HEK293 (cell line): ENCODE results near the gene USP1.
A peak's percentile ranks its signal among the peaks of the same experiment; 100 is the strongest.

ENCODE experiments used
- CTCF ChIA-PET: fragments of 350-600 bp; formaldehyde crosslinking; extraction: SDS; loops from one replicate; lab custom pipeline; 2021; ENCODE audit warnings: antibody characterized with exemption; lab: Yijun Ruan, JAX
- POLR2A ChIA-PET: fragments of 300-600 bp; formaldehyde crosslinking; extraction: SDS; loops from one replicate; lab custom pipeline; 2020; ENCODE audit warnings: antibody characterized with exemption, inconsistent platforms; lab: Yijun Ruan, JAX
- H3K27ac ChIP-seq: fragments of 200-500 bp; sonication (Bioruptor generic); 2 replicates; pipeline ENCODE4 v1.5.1; 2014; ENCODE audit warnings: low read depth, low read length, control low read depth, inconsistent platforms; ENCODE audit errors: extremely low read depth
- H3K36me3 ChIP-seq, 2 experiments: fragments of 200-500 bp in 1 of 2; sonication (Bioruptor generic) in 1 of 2; 1 replicate in 1 of 2; 2 replicates in 1 of 2; pipeline ENCODE4 v1.5.1; 2014 to 2017; ENCODE audit warnings: inconsistent platforms in 2 of 2, low read length in 2 of 2; ENCODE audit not compliant: control insufficient read depth in 2 of 2, insufficient read depth in 1 of 2
- H3K4me1 ChIP-seq: fragments of 200-500 bp; sonication (Bioruptor generic); 2 replicates; pipeline ENCODE4 v1.5.1; 2014; ENCODE audit warnings: mild to moderate bottlenecking, low read length, inconsistent platforms; ENCODE audit not compliant: control insufficient read depth, insufficient read depth
- H3K4me3 ChIP-seq: 2 replicates; pipeline ENCODE4 v1.5.1; 2011; ENCODE audit warnings: low read depth, mild to moderate bottlenecking, control low read depth, low read length, moderate library complexity
- H3K9me3 ChIP-seq: fragments of 200-500 bp; sonication (Bioruptor generic); 2 replicates; pipeline ENCODE4 v1.5.1; 2014; ENCODE audit warnings: low read depth, low read length, inconsistent platforms; ENCODE audit not compliant: control insufficient read depth, insufficient read depth
- GFI1B ChIP-seq: fragments of 450-650 bp; formaldehyde crosslinking; IDR thresholded peaks from 2 replicates; pipeline ENCODE4 v1.5.1; 2016; ENCODE audit warnings: missing biosample characterization, missing genetic modification characterization
- GLI4 ChIP-seq: fragments of 450-650 bp; formaldehyde crosslinking; IDR thresholded peaks from 2 replicates; pipeline ENCODE4 v1.5.1; 2016; ENCODE audit warnings: missing biosample characterization, missing genetic modification characterization
- KLF1 ChIP-seq: fragments of 450-650 bp; formaldehyde crosslinking; IDR thresholded peaks from 2 replicates; pipeline ENCODE4 v1.5.1; 2016; ENCODE audit warnings: missing biosample characterization, missing genetic modification characterization
- KLF8 ChIP-seq: fragments of 450-650 bp; formaldehyde crosslinking; IDR thresholded peaks from 2 replicates; pipeline ENCODE4 v1.5.1; 2016; ENCODE audit warnings: missing biosample characterization, missing genetic modification characterization
- KLF9 ChIP-seq: fragments of 450-650 bp; formaldehyde crosslinking; IDR thresholded peaks from 2 replicates; pipeline ENCODE4 v1.5.1; 2016; ENCODE audit warnings: missing biosample characterization, missing genetic modification characterization, low read depth
- PRDM2 ChIP-seq: fragments of 450-650 bp; formaldehyde crosslinking; IDR thresholded peaks from 2 replicates; pipeline ENCODE4 v1.5.1; 2016; ENCODE audit warnings: missing biosample characterization, missing genetic modification characterization, borderline replicate concordance
- ZBTB8A ChIP-seq: fragments of 450-650 bp; formaldehyde crosslinking; IDR thresholded peaks from 2 replicates; pipeline ENCODE4 v1.5.1; 2016; ENCODE audit warnings: missing biosample characterization, missing genetic modification characterization
- ZEB2 ChIP-seq: fragments of 450-650 bp; formaldehyde crosslinking; IDR thresholded peaks from 2 replicates; pipeline ENCODE4 v1.5.1; 2016; ENCODE audit warnings: missing biosample characterization, missing genetic modification characterization
- ZFP69B ChIP-seq: fragments of 450-650 bp; formaldehyde crosslinking; IDR thresholded peaks from 2 replicates; pipeline ENCODE4 v1.5.1; 2016; ENCODE audit warnings: missing biosample characterization, missing genetic modification characterization
- ZNF114 ChIP-seq: fragments of 450-650 bp; formaldehyde crosslinking; IDR thresholded peaks from 2 replicates; pipeline ENCODE4 v1.5.0; 2017; ENCODE audit warnings: missing biosample characterization, missing genetic modification characterization
- ZNF211 ChIP-seq: fragments of 450-650 bp; formaldehyde crosslinking; IDR thresholded peaks from 2 replicates; pipeline ENCODE4 v1.5.1; 2016; ENCODE audit warnings: low read depth, missing biosample characterization, missing genetic modification characterization
- ZNF223 ChIP-seq: fragments of 450-650 bp; formaldehyde crosslinking; IDR thresholded peaks from 2 replicates; pipeline ENCODE4 v1.5.1; 2016; ENCODE audit warnings: missing biosample characterization, missing genetic modification characterization
- ZNF24 ChIP-seq: fragments of 450-650 bp; formaldehyde crosslinking; IDR thresholded peaks from 2 replicates; pipeline ENCODE4 v1.5.1; 2016; ENCODE audit warnings: missing biosample characterization, missing genetic modification characterization
- ZNF335 ChIP-seq: fragments of 450-650 bp; formaldehyde crosslinking; conservative IDR thresholded peaks from 2 replicates; pipeline ENCODE4 v1.5.1; 2016; ENCODE audit warnings: missing biosample characterization, missing genetic modification characterization
- ZNF391 ChIP-seq: fragments of 450-650 bp; formaldehyde crosslinking; IDR thresholded peaks from 2 replicates; pipeline ENCODE4 v1.5.1; 2016; ENCODE audit warnings: low read depth, missing biosample characterization, missing genetic modification characterization, borderline replicate concordance
- ZNF449 ChIP-seq: fragments of 450-650 bp; formaldehyde crosslinking; IDR thresholded peaks from 2 replicates; pipeline ENCODE4 v1.5.1; 2017; ENCODE audit warnings: missing biosample characterization, mild to moderate bottlenecking, missing genetic modification characterization, moderate library complexity
- ZNF473 ChIP-seq: fragments of 450-650 bp; formaldehyde crosslinking; IDR thresholded peaks from 2 replicates; pipeline ENCODE4 v1.5.1; 2017; ENCODE audit warnings: missing biosample characterization, missing genetic modification characterization
- ZNF621 ChIP-seq: fragments of 450-650 bp; formaldehyde crosslinking; IDR thresholded peaks from 2 replicates; pipeline ENCODE4 v1.5.1; 2017; ENCODE audit warnings: missing biosample characterization, missing genetic modification characterization
- ZNF623 ChIP-seq: fragments of 450-650 bp; formaldehyde crosslinking; IDR thresholded peaks from 2 replicates; pipeline ENCODE4 v1.5.1; 2016; ENCODE audit warnings: missing biosample characterization, missing genetic modification characterization
- ZNF629 ChIP-seq: fragments of 450-650 bp; formaldehyde crosslinking; IDR thresholded peaks from 2 replicates; pipeline ENCODE4 v1.5.1; 2017; ENCODE audit warnings: missing biosample characterization, missing genetic modification characterization
- ZNF645 ChIP-seq: fragments of 450-650 bp; formaldehyde crosslinking; IDR thresholded peaks from 2 replicates; pipeline ENCODE4; 2016; ENCODE audit warnings: missing biosample characterization, missing genetic modification characterization
- ZNF677 ChIP-seq: fragments of 450-650 bp; IDR thresholded peaks from 2 replicates; pipeline ENCODE4 v1.5.0; 2018; ENCODE audit warnings: missing biosample characterization, mild to moderate bottlenecking, missing genetic modification characterization, moderate library complexity
- ZNF76 ChIP-seq: fragments of 450-650 bp; formaldehyde crosslinking; IDR thresholded peaks from 2 replicates; pipeline ENCODE4; 2016; ENCODE audit warnings: low read depth, missing biosample characterization, missing genetic modification characterization, borderline replicate concordance
- ZNF777 ChIP-seq: fragments of 450-650 bp; formaldehyde crosslinking; IDR thresholded peaks from 2 replicates; pipeline ENCODE4 v1.5.1; 2017; ENCODE audit warnings: missing biosample characterization, missing genetic modification characterization, borderline replicate concordance
- ZNF791 ChIP-seq: fragments of 450-650 bp; formaldehyde crosslinking; IDR thresholded peaks from 2 replicates; pipeline ENCODE4 v1.5.1; 2016; ENCODE audit warnings: missing biosample characterization, missing genetic modification characterization
- ZNF792 ChIP-seq: fragments of 450-650 bp; formaldehyde crosslinking; IDR thresholded peaks from 2 replicates; pipeline ENCODE4 v1.5.1; 2016; ENCODE audit warnings: missing biosample characterization, missing genetic modification characterization
- ZNF843 ChIP-seq: fragments of 450-650 bp; formaldehyde crosslinking; IDR thresholded peaks from 2 replicates; pipeline ENCODE4 v1.5.1; 2016; ENCODE audit warnings: missing biosample characterization, missing genetic modification characterization

USP1 gene

GRCh38 chr1:62435231-62436038 is 1.4 kb upstream of the USP1 start:
- CTCF ChIA-PET: interaction anchor here (0.7 to 1.8 kb wide), 4 partner anchors 11 to 311 kb away, joined by 3 to 9 read pairs (median 4); no protein-coding TSS in a partner anchor
- peak overlapping the region; percentile 85 for H3K4me3 ChIP-seq
- H3K4me1 ChIP-seq: no peaks in the 10 kb centered on the region
- POLR2A ChIA-PET: interaction anchor here (0.5 to 2.5 kb wide), 7 partner anchors 8 to 234 kb away, joined by 3 to 11 read pairs (median 3); no protein-coding TSS in a partner anchor
- TF ChIP-seq KLF1 (tag by site-specific recombination): peak; percentile 55
- TF ChIP-seq ZNF629: no peak
- 0 out of 2 replicates have a peak, but pooled peaks have one; percentile 25 for TF ChIP-seq ZNF391 (tag by site-specific recombination)
- TF ChIP-seq ZNF677 (tag by site-specific recombination): 0 out of 2 replicates have a peak, but pooled peaks have one; percentile 30
- TF ChIP-seq PRDM2 (tag by site-specific recombination): no peak
- TF ChIP-seq ZNF223 (tag by site-specific recombination): 0 out of 2 replicates have a peak, but pooled peaks have one; percentile 26
- TF ChIP-seq KLF9 (tag by site-specific recombination): no peak
- no peak for TF ChIP-seq ZEB2 (tag by site-specific recombination)
- 0 out of 2 replicates have a peak, but pooled peaks have one; percentile 18 for TF ChIP-seq ZNF792 (tag by site-specific recombination)
- TF ChIP-seq KLF8: no peak
- peak; percentile 88; the same call in 1 of the 2 replicates for TF ChIP-seq ZNF76 (tag by site-specific recombination)
- TF ChIP-seq GLI4 (tag by site-specific recombination): no peak
- peak; percentile 76 for TF ChIP-seq ZNF335 (tag by site-specific recombination)
- TF ChIP-seq ZNF449 (tag by site-specific recombination): no peak
- no peaks in the 10 kb centered on the region for H3K9me3 ChIP-seq
- peak overlapping the region; percentile 98 for H3K27ac ChIP-seq
- H3K36me3 ChIP-seq: peaks cover 0 to 1% of the 10 kb centered on the region in 2 experiments; a peak in 1 of 3 replicates

- ChIA-PET POLR2A (interaction anchor here (0.5 to 2.5 kb wide), 8 partner anchors 9 to 261 kb away, joined by 3 to 11 read pairs (median 4); no protein-coding TSS in a partner anchor), CTCF (interaction anchor here (0.7 to 1.8 kb wide), 3 partner anchors 30 to 310 kb away, joined by 3 to 9 read pairs (median 5); no protein-coding TSS in a partner anchor)
- H3K36me3 ChIP-seq: peaks cover 0 to 4% of the 10 kb centered on the region in 2 experiments; a peak in 1 of 3 replicates
- H3K9me3 ChIP-seq: no peaks in the 10 kb centered on the region
- no peaks in the 10 kb centered on the region for H3K4me1 ChIP-seq
- H3K27ac ChIP-seq: peak overlapping the region; percentile 98
- H3K4me3 ChIP-seq: peak overlapping the region; percentile 85
- TF ChIP-seq ZNF645 (tag by site-specific recombination): no peak
- TF ChIP-seq ZNF623 (tag by site-specific recombination): no peak
- no peak for TF ChIP-seq ZNF843 (tag by site-specific recombination)
- TF ChIP-seq ZBTB8A (tag by site-specific recombination): no peak
- no peak for TF ChIP-seq ZNF211
- no peak for TF ChIP-seq ZNF791 (tag by site-specific recombination)
- no peak for TF ChIP-seq ZNF114 (tag by site-specific recombination)
- no peak for TF ChIP-seq GFI1B (tag by site-specific recombination)
- TF ChIP-seq ZNF621 (tag by site-specific recombination): no peak
- no peak for TF ChIP-seq ZNF473 (tag by site-specific recombination)
- no peak for TF ChIP-seq ZFP69B (tag by site-specific recombination)
- peak; percentile 29; the same call in 1 of the 2 replicates for TF ChIP-seq ZNF777 (tag by site-specific recombination)
- TF ChIP-seq ZNF24 (tag by site-specific recombination): peak; percentile 75; the same call in 1 of the 2 replicates
These were observed 797 bp upstream of the USP1 start for GRCh38 chr1:62436039-62436465.
